Activated CD4-positive, alpha-beta T cell treated with anti-CD3 and anti-CD28 coated beads for 1 hour (primary cell): ENCODE data around the gene PADI4.
"Not testable (repeated sequence)": the region's sequence is repeated elsewhere in the genome, so short reads cannot be mapped to it uniquely, and the experiment has no call there.

Experiments used
- DNase-seq: peaks from one replicate; pipeline ENCODE4 v3.0.0-alpha.2; 2020

Gene PADI4

GRCh38 chr1:17316704-17317103, 8.7 kb downstream of the PADI4 start:
- DNase-seq = no peak

- DNase-seq = no peak
Observed at GRCh38 chr1:17318262-17318661, 10.3 kb downstream of the PADI4 start.

GRCh38 chr1:17319561-17320350, 11.8 kb downstream of the PADI4 start:
- no peak for DNase-seq

GRCh38 chr1:17321857-17322390, 13.9 kb downstream of the PADI4 start:
- not testable (repeated sequence) for DNase-seq

GRCh38 chr1:17328855-17329254, 20.9 kb downstream of the PADI4 start:
- DNase-seq = no peak

GRCh38 chr1:17329610-17330009, 21.6 kb downstream of the PADI4 start:
- DNase-seq = no peak

GRCh38 chr1:17330856-17331255, 22.9 kb downstream of the PADI4 start:
- DNase-seq = no peak

GRCh38 chr1:17333081-17333480, 25.1 kb downstream of the PADI4 start:
- DNase-seq = no peak

- peak; percentile 22 for DNase-seq
Observed at GRCh38 chr1:17335821-17336710, 28.1 kb downstream of the PADI4 start.

- DNase-seq = no peak
Observed at GRCh38 chr1:17338706-17339493, 30.9 kb downstream of the PADI4 start.

- no peak for DNase-seq
Observed at GRCh38 chr1:17339521-17339920, 31.5 kb downstream of the PADI4 start.

GRCh38 chr1:17340358-17340757, 32.4 kb downstream of the PADI4 start:
- DNase-seq = no peak

- DNase-seq = no peak
Observed at GRCh38 chr1:17342014-17342441, 34.0 kb downstream of the PADI4 start.

GRCh38 chr1:17345506-17345905, 37.5 kb downstream of the PADI4 start:
- not testable (repeated sequence) for DNase-seq

- DNase-seq = no peak
Observed at GRCh38 chr1:17346046-17346789, 38.2 kb downstream of the PADI4 start.

GRCh38 chr1:17347769-17348592, 40.0 kb downstream of the PADI4 start:
- DNase-seq = no peak

GRCh38 chr1:17348593-17349234, 40.7 kb downstream of the PADI4 start:
- DNase-seq = no peak

- no peak for DNase-seq
Observed at GRCh38 chr1:17350083-17350482, 42.1 kb downstream of the PADI4 start.

- no peak for DNase-seq
Observed at GRCh38 chr1:17350928-17351446, 43.0 kb downstream of the PADI4 start.

- DNase-seq = no peak
Observed at GRCh38 chr1:17351598-17352324, 43.8 kb downstream of the PADI4 start.
